DOHH2 (cell line): Measurements from ENCODE around the gene SLC9A9.

Experiments used
- CTCF ChIP-seq: fragments of 200-600 bp; sonication (generic); IDR thresholded peaks from one replicate; pipeline ENCODE4 v1.5.1; 2014; ENCODE audit warnings: antibody characterized with exemption, mild to moderate bottlenecking, low read depth, low read length; ENCODE audit not compliant: poor library complexity, severe bottlenecking
- EZH2phosphoT487 ChIP-seq: fragments of 200-600 bp; sonication (generic); IDR thresholded peaks from 2 replicates; pipeline ENCODE4 v1.6.1; 2017; ENCODE audit warnings: borderline replicate concordance, mild to moderate bottlenecking, antibody characterized with exemption, low read length, moderate library complexity, mixed read lengths

GRCh38 chr3:143497382-143497781 is 350.9 kb downstream of the SLC9A9 start:
- no peak for TF ChIP-seq CTCF
- no peak for TF ChIP-seq EZH2phosphoT487
